HEK293T (cell line): Measurements from ENCODE around the gene TTC28.

Experiments
- CTCF ChIA-PET: fragments of 350-600 bp; formaldehyde crosslinking; extraction: SDS; loops from one replicate; lab custom pipeline; 2021; ENCODE audit warnings: antibody characterized with exemption, inconsistent platforms; lab: Yijun Ruan, JAX
- POLR2A ChIA-PET: fragments of 350-600 bp; formaldehyde crosslinking; extraction: SDS; loops from one replicate; lab custom pipeline; 2020; ENCODE audit warnings: antibody characterized with exemption, inconsistent platforms; lab: Yijun Ruan, JAX
- DNase-seq: peaks from one replicate; pipeline ENCODE4 v3.0.0; 2012; ENCODE audit warnings: mixed read lengths; ENCODE audit errors: extremely low spot score
- ARNT ChIP-seq: fragments of 450-650 bp; IDR thresholded peaks from 2 replicates; pipeline ENCODE4 v1.6.1; 2017; ENCODE audit warnings: mild to moderate bottlenecking
- BHLHE40 ChIP-seq: fragments of 450-650 bp; IDR thresholded peaks from 2 replicates; pipeline ENCODE4 v1.6.1; 2016; ENCODE audit warnings: mild to moderate bottlenecking, moderate library complexity, borderline replicate concordance
- CTBP1 ChIP-seq: fragments of 450-650 bp; IDR thresholded peaks from 2 replicates; pipeline ENCODE4 v1.6.1; 2016; ENCODE audit warnings: borderline replicate concordance
- ELF4 ChIP-seq: fragments of 450-650 bp; IDR thresholded peaks from 2 replicates; pipeline ENCODE4 v1.6.1; 2017; ENCODE audit warnings: antibody characterized with exemption
- FOXA1 ChIP-seq: fragments of 450-650 bp; IDR thresholded peaks from 2 replicates; pipeline ENCODE4 v1.6.1; 2016; ENCODE audit warnings: mild to moderate bottlenecking
- FOXK2 ChIP-seq: fragments of 450-650 bp; IDR thresholded peaks from 2 replicates; pipeline ENCODE4 v1.6.1; 2016; ENCODE audit warnings: mild to moderate bottlenecking
- FOXM1 ChIP-seq: fragments of 450-650 bp; IDR thresholded peaks from 2 replicates; pipeline ENCODE4 v1.6.1; 2017; ENCODE audit warnings: mild to moderate bottlenecking, borderline replicate concordance
- HDGF ChIP-seq: fragments of 450-650 bp; IDR thresholded peaks from 2 replicates; pipeline ENCODE4 v1.6.1; 2017; ENCODE audit warnings: antibody characterized with exemption, borderline replicate concordance
- L3MBTL2 ChIP-seq: fragments of 450-650 bp; conservative IDR thresholded peaks from 2 replicates; pipeline ENCODE4 v1.6.1; 2016; ENCODE audit warnings: mild to moderate bottlenecking
- LEF1 ChIP-seq: fragments of 450-650 bp; IDR thresholded peaks from 2 replicates; pipeline ENCODE4 v1.6.1; 2017; ENCODE audit warnings: mild to moderate bottlenecking, borderline replicate concordance
- NFRKB ChIP-seq: fragments of 450-650 bp; IDR thresholded peaks from 2 replicates; pipeline ENCODE4 v1.6.1; 2016; ENCODE audit warnings: mild to moderate bottlenecking, moderate library complexity
- PKNOX1 ChIP-seq: fragments of 450-650 bp; IDR thresholded peaks from 2 replicates; pipeline ENCODE4 v1.6.1; 2016
- SP1 ChIP-seq: fragments of 450-650 bp; IDR thresholded peaks from 2 replicates; pipeline ENCODE4 v1.6.1; 2017
- SUZ12 ChIP-seq: fragments of 450-650 bp; IDR thresholded peaks from 2 replicates; pipeline ENCODE4 v1.6.1; 2016; ENCODE audit warnings: mild to moderate bottlenecking
- TARDBP ChIP-seq: fragments of 450-650 bp; IDR thresholded peaks from 2 replicates; pipeline ENCODE4 v1.6.1; 2016
- ZNF384 ChIP-seq: fragments of 450-650 bp; IDR thresholded peaks from 2 replicates; pipeline ENCODE4 v1.6.1; 2016

TTC28 gene

GRCh38 chr22:28125799-28126198 is 553.8 kb downstream of the TTC28 start:
- no peak for DNase-seq
- POLR2A ChIA-PET: no interaction called here
- CTCF ChIA-PET: no interaction called here
- TF ChIP-seq CTBP1 (no peak), TARDBP (no peak), HDGF (no peak), SUZ12 (no peak), NFRKB (no peak), LEF1 (no peak), ELF4 (no peak), ARNT (no peak), PKNOX1 (no peak), L3MBTL2 (no peak), FOXK2 (no peak), BHLHE40 (no peak), FOXM1 (no peak), FOXA1 (no peak), ZNF384 (no peak), SP1 (no peak)

GRCh38 chr22:28123989-28124766 is 555.5 kb downstream of the TTC28 start:
- TF ChIP-seq SP1 (no peak), PKNOX1 (no peak), FOXA1 (no peak)
- CTCF ChIA-PET: interaction anchor here (0.7 to 1.3 kb wide), 2 partner anchors 12 to 73 kb away, joined by 3 to 8 read pairs; no protein-coding TSS in a partner anchor
- POLR2A ChIA-PET: no interaction called here
- no peak for DNase-seq

GRCh38 chr22:28120691-28121592 is 558.7 kb downstream of the TTC28 start:
- CTCF ChIA-PET: no interaction called here
- DNase-seq: no peak
- POLR2A ChIA-PET: no interaction called here

GRCh38 chr22:28118957-28119631 is 560.5 kb downstream of the TTC28 start:
- POLR2A ChIA-PET: no interaction called here
- CTCF ChIA-PET: interaction anchor here (0.7 kb wide), 1 partner anchor 67 kb away, joined by 3 read pairs; no protein-coding TSS in a partner anchor
- TF ChIP-seq CTBP1 (no peak), SUZ12 (no peak), FOXA1 (no peak), LEF1 (no peak), PKNOX1 (no peak), FOXM1 (no peak)
- DNase-seq: no peak

More at GRCh38 chr22:28120691-28121592, 558.7 kb downstream of the TTC28 start:
- TF ChIP-seq SP1 (no peak), FOXK2 (no peak), LEF1 (no peak), L3MBTL2 (no peak), ELF4 (no peak), FOXA1 (no peak), NFRKB (no peak), TARDBP (no peak), SUZ12 (no peak), FOXM1 (no peak), ARNT (no peak), BHLHE40 (no peak), ZNF384 (no peak), PKNOX1 (no peak)

GRCh38 chr22:28116219-28116673 is 563.4 kb downstream of the TTC28 start:
- CTCF ChIA-PET: no interaction called here
- DNase-seq: no peak
- TF ChIP-seq ZNF384 (no peak), LEF1 (no peak)
- POLR2A ChIA-PET: no interaction called here
